HG03159 (cell line): ENCODE data around the gene CUL1.

ENCODE experiments used
- ATAC-seq: cut with Tn5 transposase; IDR thresholded peaks from one replicate; pipeline ENCODE4 v1.9.1; 2021; ENCODE audit warnings: mild to moderate bottlenecking, moderate library complexity; ENCODE audit not compliant: unreplicated experiment

The CUL1 gene

GRCh38 chr7:148802101-148802493 lies 103.4 kb downstream of the CUL1 start:
- ATAC-seq, result no peak

GRCh38 chr7:148803094-148803493 lies 104.4 kb downstream of the CUL1 start:
- no peak for ATAC-seq

GRCh38 chr7:148804343-148805235 lies 105.9 kb downstream of the CUL1 start:
- no peak for ATAC-seq

GRCh38 chr7:148806187-148806586 lies 107.5 kb downstream of the CUL1 start:
- ATAC-seq, result no peak

- ATAC-seq, result no peak
Measured at GRCh38 chr7:148807436-148807835, 108.7 kb downstream of the CUL1 start.

GRCh38 chr7:148809856-148810255 lies 111.2 kb downstream of the CUL1 start:
- no peak for ATAC-seq

- no peak for ATAC-seq
Measured at GRCh38 chr7:148811892-148812291, 113.2 kb downstream of the CUL1 start.

- no peak for ATAC-seq
Measured at GRCh38 chr7:148813890-148814289, 115.2 kb downstream of the CUL1 start.

- no peak for ATAC-seq
Measured at GRCh38 chr7:148814922-148815559, 116.3 kb downstream of the CUL1 start.

GRCh38 chr7:148815612-148816011 lies 116.9 kb downstream of the CUL1 start:
- ATAC-seq, result no peak

GRCh38 chr7:148819697-148820360 lies 121.1 kb downstream of the CUL1 start:
- ATAC-seq, result no peak

- no peak for ATAC-seq
Measured at GRCh38 chr7:148821422-148821821, 122.7 kb downstream of the CUL1 start.

GRCh38 chr7:148824864-148825263 lies 126.2 kb downstream of the CUL1 start:
- ATAC-seq, result no peak

- ATAC-seq, result no peak
Measured at GRCh38 chr7:148825338-148825737, 126.6 kb downstream of the CUL1 start.

GRCh38 chr7:148828965-148829364 lies 130.3 kb downstream of the CUL1 start:
- ATAC-seq, result no peak

GRCh38 chr7:148830897-148831692 lies 132.4 kb downstream of the CUL1 start:
- ATAC-seq, result no peak

- no peak for ATAC-seq
Measured at GRCh38 chr7:148831782-148832181, 133.1 kb downstream of the CUL1 start.

- no peak for ATAC-seq
Measured at GRCh38 chr7:148834605-148835004, 135.9 kb downstream of the CUL1 start.

- ATAC-seq, result no peak
Measured at GRCh38 chr7:148835854-148836253, 137.2 kb downstream of the CUL1 start.

GRCh38 chr7:148838905-148839304 lies 140.2 kb downstream of the CUL1 start:
- no peak for ATAC-seq
